Measurements from ENCODE around the gene PAWR. TPM values are rescaled to one million over a fixed set of nuclear protein-coding genes. Genes with fewer than 3 reads are reported as not detected.

Gene PAWR
- total and polyA plus RNA-seq, 10 of the 15 experiments (the other 5 are each of a cell fraction or from before 2014, with no cell fraction given) = 8.1 to 70.6 (median 24.2) TPM

DNA sequence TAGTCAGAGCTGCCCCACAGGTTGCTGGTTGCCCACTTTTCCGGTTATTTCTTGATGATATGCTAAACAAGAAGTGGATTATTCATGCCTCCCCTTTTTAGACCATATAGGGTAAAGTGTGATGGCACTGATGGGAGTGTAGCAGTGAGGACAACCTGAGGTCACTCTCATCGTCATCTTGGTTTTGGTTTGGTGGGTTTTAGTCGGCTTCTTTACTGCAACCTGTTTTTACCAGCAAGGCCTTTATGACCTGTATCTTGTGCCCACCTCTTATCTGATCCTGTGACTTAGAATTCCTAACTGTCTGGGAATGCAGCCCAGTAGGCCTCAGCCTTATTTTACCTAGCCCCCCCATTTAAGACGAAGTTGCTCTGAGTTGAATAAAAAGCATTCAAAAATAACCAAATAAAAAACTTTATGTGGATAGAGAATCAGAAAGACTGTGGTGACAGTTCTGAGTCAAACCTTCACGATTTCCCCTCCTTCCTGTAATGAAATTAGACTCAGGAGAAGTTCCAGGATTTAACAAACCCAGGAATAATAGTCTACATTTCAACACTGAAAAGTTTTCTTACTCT lies 144.2 kb downstream of the PAWR start:
- CTCF ChIA-PET = interaction anchor here (0.7 to 2.8 kb wide), 13 partner anchors 7 to 724 kb away, joined by 3 to 25 read pairs (median 6); partner anchors contain the start of gene PAWR
- 85% methylated on average over 5 of the region's 5 CpGs for WGBS (ENCODE audit: insufficient coverage, insufficient replicate concordance, low lambda C conversion rate, missing lambda C conversion rate)
- intact Hi-C loops (cut with micrococcal nuclease; ENCODE audit: unreplicated experiment) = loop anchor here (5.0 kb wide), 1 partner anchor 726 kb away; no protein-coding TSS in a partner anchor
- no peak overlapping the region for H3K9ac ChIP-seq (ENCODE audit: control insufficient read depth, insufficient read depth, low read length)
- no peak overlapping the region for H3K27ac ChIP-seq (ENCODE audit: control insufficient read depth, insufficient read depth)
- no peak overlapping the region for H3K4me3 ChIP-seq
- no peaks in the 10 kb centered on the region for H4K20me1 ChIP-seq (ENCODE audit: control insufficient read depth, insufficient read depth)
- H3K36me3 ChIP-seq (ENCODE audit: control insufficient read depth in 2 of 2, insufficient read depth in 2 of 2, low read length in 1 of 2) = no peaks in the 10 kb centered on the region
- POLR2A ChIA-PET = no interaction called here
- H3K79me2 ChIP-seq (ENCODE audit: control insufficient read depth, insufficient read depth, low read length) = no peaks in the 10 kb centered on the region
- RAD21 ChIA-PET (ENCODE audit: unreplicated experiment) = interaction anchor here (0.8 to 1.6 kb wide), 7 partner anchors 69 to 372 kb away, joined by 3 to 10 read pairs (median 3); partner anchors contain the start of gene PAWR
- no peak overlapping the region for H3K4me2 ChIP-seq (ENCODE audit: control insufficient read depth, insufficient read depth)
- SMC1A ChIA-PET (ENCODE audit: uncharacterized antibody, unreplicated experiment) = interaction anchor here (0.7 to 2.3 kb wide), 6 partner anchors 15 to 720 kb away, joined by 3 to 18 read pairs (median 4); no protein-coding TSS in a partner anchor
- H3K4me1 ChIP-seq (ENCODE audit: control insufficient read depth, insufficient read depth, low read length) = no peaks in the 10 kb centered on the region
- no peaks in the 10 kb centered on the region for H3K9me3 ChIP-seq (replicated peaks; ENCODE audit: control insufficient read depth, insufficient read depth, low read length)
- in situ Hi-C loops (cut with MboI) = no loop called here
- no TSS peak for BruUV-seq (replicated peaks)
- ATAC-seq (no peak), DNase-seq (ENCODE audit: low read depth, low spot score) (no peak), FAIRE-seq (no peak)
- H2AFZ ChIP-seq (ENCODE audit: control insufficient read depth, low read depth, low read length) = no peak overlapping the region
- no peaks in the 10 kb centered on the region for H3K27me3 ChIP-seq (replicated peaks in 1 of 2; ENCODE audit: control insufficient read depth in 2 of 2, insufficient read depth in 2 of 2, low read length in 1 of 2)
- TF ChIP-seq ZNF217 (IDR thresholded peaks at IDR 0.05) (no peak), SMAD1 (IDR thresholded peaks at IDR 0.05; ENCODE audit: low read depth, partially characterized antibody) (no peak), RUNX3 (IDR thresholded peaks at IDR 0.05; ENCODE audit: low read length) (no peak), E2F4 (IDR thresholded peaks at IDR 0.05; ENCODE audit: low read depth, low read length) (no peak), POLR2AphosphoS5 (IDR thresholded peaks at IDR 0.05; ENCODE audit: low read length) (no peak), NR2C1 (IDR thresholded peaks at IDR 0.05) (no peak), FOS (IDR thresholded peaks at IDR 0.05; ENCODE audit: borderline replicate concordance, extremely low read depth, insufficient read length) (no peak), SMC3 (IDR thresholded peaks at IDR 0.05; ENCODE audit: borderline replicate concordance, low read length) (no peak), SPI1 (IDR thresholded peaks at IDR 0.05; ENCODE audit: borderline replicate concordance, insufficient read depth, low read depth, low read length) (no peak), CUX1 (IDR thresholded peaks at IDR 0.05; ENCODE audit: insufficient replicate concordance, low read depth, low read length) (no peak), KLF5 (IDR thresholded peaks at IDR 0.05; ENCODE audit: partially characterized antibody) (no peak), ZNF622 (IDR thresholded peaks at IDR 0.05) (no peak), RAD51 (IDR thresholded peaks at IDR 0.05) (no peak), TCF7 (IDR thresholded peaks at IDR 0.05; ENCODE audit: borderline replicate concordance) (no peak), BMI1 (IDR thresholded peaks at IDR 0.05; ENCODE audit: borderline replicate concordance) (no peak)
- TF ChIP-seq, protein P1, sequence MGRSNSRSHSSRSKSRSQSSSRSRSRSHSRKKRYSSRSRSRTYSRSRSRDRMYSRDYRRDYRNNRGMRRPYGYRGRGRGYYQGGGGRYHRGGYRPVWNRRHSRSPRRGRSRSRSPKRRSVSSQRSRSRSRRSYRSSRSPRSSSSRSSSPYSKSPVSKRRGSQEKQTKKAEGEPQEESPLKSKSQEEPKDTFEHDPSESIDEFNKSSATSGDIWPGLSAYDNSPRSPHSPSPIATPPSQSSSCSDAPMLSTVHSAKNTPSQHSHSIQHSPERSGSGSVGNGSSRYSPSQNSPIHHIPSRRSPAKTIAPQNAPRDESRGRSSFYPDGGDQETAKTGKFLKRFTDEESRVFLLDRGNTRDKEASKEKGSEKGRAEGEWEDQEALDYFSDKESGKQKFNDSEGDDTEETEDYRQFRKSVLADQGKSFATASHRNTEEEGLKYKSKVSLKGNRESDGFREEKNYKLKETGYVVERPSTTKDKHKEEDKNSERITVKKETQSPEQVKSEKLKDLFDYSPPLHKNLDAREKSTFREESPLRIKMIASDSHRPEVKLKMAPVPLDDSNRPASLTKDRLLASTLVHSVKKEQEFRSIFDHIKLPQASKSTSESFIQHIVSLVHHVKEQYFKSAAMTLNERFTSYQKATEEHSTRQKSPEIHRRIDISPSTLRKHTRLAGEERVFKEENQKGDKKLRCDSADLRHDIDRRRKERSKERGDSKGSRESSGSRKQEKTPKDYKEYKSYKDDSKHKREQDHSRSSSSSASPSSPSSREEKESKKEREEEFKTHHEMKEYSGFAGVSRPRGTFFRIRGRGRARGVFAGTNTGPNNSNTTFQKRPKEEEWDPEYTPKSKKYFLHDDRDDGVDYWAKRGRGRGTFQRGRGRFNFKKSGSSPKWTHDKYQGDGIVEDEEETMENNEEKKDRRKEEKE (IDR thresholded peaks at IDR 0.05) = no peak
